ENCODE measurements around the gene ROBO2. TPM values are rescaled to one million over a fixed set of nuclear protein-coding genes. Genes with fewer than 3 reads are reported as not detected.

Gene ROBO2, protein sequence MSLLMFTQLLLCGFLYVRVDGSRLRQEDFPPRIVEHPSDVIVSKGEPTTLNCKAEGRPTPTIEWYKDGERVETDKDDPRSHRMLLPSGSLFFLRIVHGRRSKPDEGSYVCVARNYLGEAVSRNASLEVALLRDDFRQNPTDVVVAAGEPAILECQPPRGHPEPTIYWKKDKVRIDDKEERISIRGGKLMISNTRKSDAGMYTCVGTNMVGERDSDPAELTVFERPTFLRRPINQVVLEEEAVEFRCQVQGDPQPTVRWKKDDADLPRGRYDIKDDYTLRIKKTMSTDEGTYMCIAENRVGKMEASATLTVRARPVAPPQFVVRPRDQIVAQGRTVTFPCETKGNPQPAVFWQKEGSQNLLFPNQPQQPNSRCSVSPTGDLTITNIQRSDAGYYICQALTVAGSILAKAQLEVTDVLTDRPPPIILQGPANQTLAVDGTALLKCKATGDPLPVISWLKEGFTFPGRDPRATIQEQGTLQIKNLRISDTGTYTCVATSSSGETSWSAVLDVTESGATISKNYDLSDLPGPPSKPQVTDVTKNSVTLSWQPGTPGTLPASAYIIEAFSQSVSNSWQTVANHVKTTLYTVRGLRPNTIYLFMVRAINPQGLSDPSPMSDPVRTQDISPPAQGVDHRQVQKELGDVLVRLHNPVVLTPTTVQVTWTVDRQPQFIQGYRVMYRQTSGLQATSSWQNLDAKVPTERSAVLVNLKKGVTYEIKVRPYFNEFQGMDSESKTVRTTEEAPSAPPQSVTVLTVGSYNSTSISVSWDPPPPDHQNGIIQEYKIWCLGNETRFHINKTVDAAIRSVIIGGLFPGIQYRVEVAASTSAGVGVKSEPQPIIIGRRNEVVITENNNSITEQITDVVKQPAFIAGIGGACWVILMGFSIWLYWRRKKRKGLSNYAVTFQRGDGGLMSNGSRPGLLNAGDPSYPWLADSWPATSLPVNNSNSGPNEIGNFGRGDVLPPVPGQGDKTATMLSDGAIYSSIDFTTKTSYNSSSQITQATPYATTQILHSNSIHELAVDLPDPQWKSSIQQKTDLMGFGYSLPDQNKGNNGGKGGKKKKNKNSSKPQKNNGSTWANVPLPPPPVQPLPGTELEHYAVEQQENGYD (N-terminal part only)
- not detected for total RNA-seq

DNA sequence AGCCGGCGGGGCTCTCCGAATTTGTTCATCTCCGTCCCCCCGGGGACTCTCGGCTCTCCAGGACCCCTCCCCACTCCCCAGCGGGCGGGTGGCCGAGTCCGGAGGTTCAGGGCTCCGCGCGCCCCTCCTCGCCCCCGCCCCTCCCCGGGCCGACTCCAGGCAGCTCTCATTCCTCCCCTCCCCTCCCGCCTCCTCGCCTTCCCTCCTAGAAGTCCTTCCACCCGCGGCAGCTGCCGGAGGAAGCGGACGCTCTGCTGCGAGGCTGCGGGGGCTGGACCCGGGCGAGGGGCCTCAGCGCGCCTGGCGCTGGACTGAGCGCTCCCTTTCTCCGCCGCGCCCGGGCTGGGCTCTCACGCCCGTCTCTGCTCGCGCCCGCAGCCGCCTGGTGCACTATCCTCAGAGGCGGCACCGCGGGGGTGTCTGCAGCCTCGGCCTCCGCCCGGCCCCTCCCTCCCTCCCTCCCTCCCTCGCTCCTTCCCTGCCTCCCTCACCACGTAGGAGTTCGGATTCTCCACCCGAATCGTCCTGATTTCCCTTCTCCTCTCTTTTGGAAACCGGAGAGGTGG, at the start of gene ROBO2:
Gene ROBO2 (plus strand): TSS at position 494 of the 566 bp plus-strand sequence. CDS start 687 bp downstream, outside the sequence.

Measured in activated naive CD4-positive, alpha-beta T cell treated with anti-CD3 and anti-CD28 coated beads, Interleukin-2, amount 10 ng/mL, durations not matched to agents 5 hours and 36 hours (primary cell).